Caki2 (cell line): ENCODE data around the gene HID1. TPM values are rescaled to one million over a fixed set of nuclear protein-coding genes. Genes with fewer than 3 reads are reported as not detected.

Experiments used
- DNase-seq: peaks from one replicate; pipeline ENCODE4 v3.0.0-alpha.2; 2015; ENCODE audit warnings: low read depth
- in situ Hi-C: cut with HindIII; loops from 2 replicates; pipeline ENCODE4 v1.10.0; 2016; ENCODE audit warnings: low sequenced_read_pairs, low pct_unique_long_range_greater_than_20kb, mixed read lengths
- total RNA-seq: library from RNA; depleted of rRNA; stranded (reverse); fragments of >200 nt; shearing (Covaris generic); gene quantifications from 2 replicates; pipeline ENCODE4 v1.2.3, GENCODE V29; 2014; ENCODE audit warnings: low replicate concordance

Gene HID1
- total RNA-seq, 1 experiment from 2014 or later, result 0.10 TPM

DNA sequence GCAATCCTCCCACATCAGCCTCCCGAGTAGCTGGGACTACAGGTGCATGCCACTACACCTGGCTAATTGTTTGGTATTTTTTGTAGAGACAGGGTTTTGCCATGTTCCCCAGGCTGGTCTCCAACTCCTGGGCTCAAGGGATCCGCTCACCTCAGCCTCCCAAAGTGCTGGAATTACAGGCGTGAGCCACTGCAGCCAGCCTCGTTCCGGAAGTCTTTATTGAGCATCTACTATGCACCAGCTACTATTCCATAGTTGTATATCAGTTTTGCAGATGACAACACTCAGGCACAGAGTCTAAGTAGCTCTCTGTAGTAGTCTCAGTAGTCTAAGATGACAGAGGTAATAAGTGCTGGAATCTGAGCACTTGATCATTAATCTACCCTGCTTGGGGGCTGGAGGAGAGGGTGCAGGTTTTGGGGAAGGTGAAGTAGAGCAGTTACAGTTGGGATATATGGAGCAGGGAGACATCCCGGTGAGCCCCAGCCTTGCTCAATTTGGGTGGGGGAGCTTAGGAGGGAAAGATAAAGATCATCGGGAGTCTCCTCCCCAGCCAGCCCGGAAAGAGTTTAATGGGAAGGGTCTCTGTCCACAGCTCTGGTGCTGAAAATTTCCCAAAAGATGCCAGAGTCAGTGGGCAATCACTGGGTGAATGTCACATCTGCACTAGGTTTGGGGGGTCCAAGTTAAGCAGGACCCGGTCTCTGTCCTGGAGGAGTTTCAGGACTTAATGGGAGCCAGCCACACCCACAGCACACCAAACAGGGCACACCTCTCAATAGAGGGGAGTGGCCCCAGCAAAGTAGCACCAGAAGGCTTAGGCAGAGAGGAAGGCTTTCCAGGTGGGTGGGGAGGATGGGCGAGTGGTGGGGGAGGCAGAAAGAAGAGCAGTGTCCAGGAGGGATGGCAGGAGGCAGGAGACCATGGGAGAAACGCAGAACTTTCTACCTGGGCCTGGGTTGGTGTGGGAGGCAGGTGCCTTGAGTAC, 35.2 kb downstream of the HID1 start:
- DNase-seq, result no peak
- in situ Hi-C loops, result no loop called here

DNA sequence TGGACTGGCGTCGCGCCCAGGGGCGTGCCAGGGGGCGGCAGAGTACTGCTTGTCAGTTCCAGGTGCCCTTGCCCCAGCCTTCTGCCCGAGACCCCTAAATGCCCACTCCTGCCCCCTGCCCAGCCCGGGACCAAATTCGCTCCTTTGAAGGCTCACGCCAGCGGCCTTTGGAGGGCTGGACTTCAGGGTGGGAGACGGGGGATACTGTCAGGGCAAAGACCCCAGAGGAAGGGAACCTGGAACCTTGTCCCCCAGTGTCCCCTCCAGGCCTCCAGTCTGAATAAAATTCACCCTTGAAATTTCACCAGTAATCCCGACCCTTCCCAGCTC, 36.1 kb downstream of the HID1 start:
- in situ Hi-C loops, result no loop called here
- DNase-seq, result no peak

DNA sequence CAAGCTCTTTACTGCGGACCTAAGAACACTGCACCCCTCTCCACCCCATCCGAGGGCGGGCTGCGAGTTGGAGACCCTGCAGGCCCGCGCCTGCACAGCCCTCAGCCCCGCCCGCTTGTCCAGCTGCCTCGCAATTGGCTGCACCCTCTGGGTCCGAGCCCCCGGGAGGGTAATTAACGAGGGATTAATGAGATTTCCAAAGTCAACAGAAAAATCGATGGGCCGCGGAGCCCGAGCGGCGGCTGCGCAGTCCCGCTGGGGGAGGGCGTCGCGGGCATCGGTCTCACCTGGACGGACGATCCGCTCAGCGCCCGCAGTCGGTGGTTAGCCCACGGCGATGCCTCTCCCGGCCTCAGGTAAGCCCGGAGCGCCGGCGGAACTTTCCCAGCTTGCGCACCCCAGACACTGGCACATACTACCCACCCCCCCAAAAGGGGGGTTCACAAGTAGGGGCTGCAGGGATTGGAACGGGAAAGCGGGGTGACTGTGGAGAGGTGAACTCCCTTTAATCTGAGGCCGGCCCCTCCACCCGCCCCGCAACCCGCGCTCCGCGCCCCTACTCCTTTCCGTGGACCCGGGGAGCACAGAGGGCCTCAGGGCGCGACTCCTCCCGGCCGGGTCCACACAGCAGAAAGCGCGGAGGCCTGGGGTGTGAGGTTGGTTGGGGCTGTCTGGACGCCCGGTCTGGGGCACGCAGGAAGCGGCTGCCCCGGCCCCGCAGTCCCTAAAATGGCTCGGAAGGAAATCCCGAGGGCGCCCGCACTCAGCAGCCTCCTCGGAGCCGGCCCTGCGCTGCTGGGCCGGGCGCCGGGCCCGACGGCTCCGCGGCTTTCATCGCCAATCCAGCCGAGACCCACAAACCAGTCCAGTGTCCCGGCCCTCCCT, 36.7 kb downstream of the HID1 start, which contains the start of gene OTOP3:
TSS of gene OTOP3 (plus strand) at position 314 of the 885 bp plus-strand sequence. CDS start at position 338, 24 bp downstream.
- in situ Hi-C loops, result no loop called here
- DNase-seq, result no peak

DNA sequence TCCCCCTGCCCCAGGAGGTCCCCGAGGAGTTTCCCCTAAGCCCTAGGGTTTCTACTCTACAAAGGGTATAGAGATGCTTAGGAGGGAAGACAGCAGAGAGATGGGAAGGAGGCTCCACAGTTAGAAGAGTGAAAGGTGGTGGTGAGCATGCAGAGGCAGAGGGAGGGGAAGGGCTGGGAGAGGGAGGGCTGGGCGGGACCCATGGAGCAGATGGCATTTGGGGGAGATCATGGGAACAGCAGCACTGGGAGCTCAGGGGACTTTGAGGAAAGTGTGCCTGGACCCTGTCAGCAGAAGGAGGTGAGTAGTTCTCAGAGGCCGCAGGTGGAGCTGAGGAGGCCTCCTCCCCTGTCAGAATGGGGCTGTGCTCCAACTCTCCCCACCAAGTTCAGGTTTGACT, 37.5 kb downstream of the HID1 start:
- in situ Hi-C loops, result no loop called here

DNA sequence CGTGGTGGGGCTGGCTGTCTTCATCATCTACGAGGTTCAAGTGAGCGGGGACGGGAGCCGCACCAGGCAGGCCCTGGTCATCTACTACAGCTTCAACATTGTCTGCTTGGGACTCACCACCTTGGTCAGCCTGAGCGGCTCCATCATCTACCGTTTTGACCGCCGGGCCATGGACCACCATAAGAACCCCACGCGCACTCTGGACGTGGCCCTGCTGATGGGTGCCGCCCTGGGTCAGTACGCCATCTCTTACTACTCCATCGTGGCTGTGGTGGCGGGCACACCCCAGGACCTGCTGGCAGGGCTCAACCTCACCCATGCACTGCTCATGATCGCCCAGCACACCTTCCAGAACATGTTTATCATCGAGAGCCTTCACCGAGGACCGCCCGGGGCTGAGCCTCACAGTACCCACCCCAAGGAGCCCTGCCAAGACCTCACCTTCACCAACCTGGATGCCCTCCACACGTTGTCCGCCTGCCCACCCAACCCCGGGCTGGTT, 42.0 kb downstream of the HID1 start:
- DNase-seq, result no peak

More for the DNA sequence above, 37.5 kb downstream of the HID1 start:
- no peak for DNase-seq

DNA sequence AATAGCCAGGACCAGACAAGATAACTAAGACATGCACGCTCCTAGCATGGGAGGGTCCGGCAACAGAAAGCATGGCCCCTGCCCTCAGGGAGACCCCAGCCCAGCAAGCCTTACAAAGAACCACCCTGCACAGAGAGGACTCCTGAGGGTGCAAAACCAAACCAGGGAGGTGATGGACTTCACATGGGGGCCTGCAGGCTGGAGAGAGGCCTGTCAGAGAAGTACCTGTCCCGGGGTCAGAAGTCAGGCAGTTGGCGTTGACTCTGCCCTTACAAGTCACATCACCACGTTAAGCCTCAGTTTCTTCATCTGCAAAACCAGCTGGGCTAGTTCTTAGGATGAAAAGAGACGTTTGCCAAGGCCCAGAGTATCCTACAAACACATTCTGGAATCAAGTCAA, 43.8 kb downstream of the HID1 start:
- DNase-seq, result no peak
- in situ Hi-C loops, result no loop called here

More for the DNA sequence above, 42.0 kb downstream of the HID1 start:
- in situ Hi-C loops, result no loop called here

DNA sequence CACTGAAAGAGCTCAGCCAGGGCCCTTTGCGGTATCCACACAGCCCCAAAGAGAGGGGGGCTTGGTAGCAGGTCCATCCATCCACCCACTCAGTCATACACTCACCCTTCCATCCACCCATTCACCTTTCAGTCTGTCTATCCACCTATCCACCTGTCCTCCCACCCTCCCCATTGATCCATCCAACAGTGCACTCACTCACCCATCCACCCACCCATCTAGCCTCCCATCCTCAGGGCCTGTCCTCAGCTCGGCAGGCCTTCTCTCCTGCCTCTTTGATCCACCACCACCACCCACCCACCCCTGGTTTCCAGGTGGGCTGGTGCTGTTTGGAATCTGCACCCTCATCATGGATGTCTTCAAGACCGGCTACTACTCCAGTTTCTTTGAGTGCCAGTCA, 47.3 kb downstream of the HID1 start:
- no peak for DNase-seq
- in situ Hi-C loops, result no loop called here

DNA sequence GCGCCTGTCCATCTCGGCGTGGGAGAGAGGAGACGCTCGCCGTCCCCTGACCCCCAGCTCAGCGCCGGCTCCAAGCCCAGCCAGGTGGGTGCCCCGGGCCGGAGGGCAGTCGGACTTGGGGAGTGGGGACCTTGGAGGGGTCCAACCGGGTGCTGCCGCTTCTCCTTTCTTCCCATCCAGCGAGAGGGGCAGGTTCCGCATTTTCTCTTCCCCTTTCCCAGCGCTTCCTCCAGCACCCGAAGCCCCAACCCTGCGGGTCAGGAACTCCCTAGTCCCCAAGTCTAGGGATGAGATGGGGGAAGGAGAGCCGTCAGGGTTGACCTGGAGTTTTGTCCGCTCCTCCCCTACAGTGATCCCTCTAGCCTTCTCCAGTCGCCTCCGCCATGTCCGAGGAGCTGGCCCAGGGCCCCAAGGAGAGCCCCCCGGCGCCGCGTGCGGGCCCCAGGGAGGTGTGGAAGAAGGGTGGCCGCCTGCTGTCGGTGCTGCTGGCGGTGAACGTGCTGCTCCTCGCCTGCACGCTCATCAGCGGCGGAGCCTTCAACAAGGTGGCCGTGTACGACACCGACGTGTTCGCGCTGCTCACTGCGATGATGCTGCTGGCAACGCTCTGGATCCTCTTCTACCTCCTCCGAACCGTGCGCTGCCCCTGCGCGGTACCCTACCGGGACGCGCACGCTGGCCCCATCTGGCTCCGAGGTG, 48.2 kb downstream of the HID1 start, which contains the start of gene OTOP2:
TSS of gene OTOP2 (plus strand) at position 24 of the 699 bp plus-strand sequence. CDS start at position 384, 360 bp downstream.
- in situ Hi-C loops, result no loop called here
- DNase-seq, result no peak

DNA sequence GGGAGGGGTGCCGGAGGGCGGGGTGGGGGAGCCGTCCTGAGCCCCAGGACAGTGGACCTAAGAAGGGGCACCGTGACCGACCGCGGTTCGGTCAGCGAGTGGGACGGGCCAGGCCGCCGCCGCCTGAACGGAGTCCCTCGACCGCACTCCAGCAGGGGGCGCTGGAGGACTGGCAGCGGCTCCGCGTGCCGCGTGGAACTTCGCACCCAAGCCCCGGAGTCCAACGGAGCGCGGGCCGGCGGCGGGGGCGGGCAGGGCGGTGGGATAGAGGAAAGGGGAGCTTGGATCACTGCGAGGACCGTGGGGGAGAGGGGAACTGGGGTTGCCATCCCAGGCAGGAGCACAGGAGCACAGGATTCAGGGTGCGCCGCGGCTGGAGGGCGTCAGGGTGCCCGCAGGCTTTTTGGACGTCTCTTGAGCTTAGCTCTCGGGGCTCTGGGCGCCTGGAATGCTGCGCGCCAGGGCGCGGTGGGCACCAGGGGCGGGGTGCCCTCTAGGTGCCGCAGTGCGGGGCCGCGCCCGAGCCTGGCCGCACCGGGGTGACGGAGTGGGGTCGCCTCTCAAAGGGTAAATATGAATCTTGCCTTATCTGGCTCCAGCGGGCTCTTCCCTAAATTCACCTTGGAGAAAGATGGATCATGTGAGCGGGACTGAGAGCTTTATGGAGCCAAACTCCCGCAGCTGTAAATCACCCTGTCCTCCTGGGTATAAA, 48.9 kb downstream of the HID1 start:
- in situ Hi-C loops, result no loop called here
- no peak for DNase-seq

DNA sequence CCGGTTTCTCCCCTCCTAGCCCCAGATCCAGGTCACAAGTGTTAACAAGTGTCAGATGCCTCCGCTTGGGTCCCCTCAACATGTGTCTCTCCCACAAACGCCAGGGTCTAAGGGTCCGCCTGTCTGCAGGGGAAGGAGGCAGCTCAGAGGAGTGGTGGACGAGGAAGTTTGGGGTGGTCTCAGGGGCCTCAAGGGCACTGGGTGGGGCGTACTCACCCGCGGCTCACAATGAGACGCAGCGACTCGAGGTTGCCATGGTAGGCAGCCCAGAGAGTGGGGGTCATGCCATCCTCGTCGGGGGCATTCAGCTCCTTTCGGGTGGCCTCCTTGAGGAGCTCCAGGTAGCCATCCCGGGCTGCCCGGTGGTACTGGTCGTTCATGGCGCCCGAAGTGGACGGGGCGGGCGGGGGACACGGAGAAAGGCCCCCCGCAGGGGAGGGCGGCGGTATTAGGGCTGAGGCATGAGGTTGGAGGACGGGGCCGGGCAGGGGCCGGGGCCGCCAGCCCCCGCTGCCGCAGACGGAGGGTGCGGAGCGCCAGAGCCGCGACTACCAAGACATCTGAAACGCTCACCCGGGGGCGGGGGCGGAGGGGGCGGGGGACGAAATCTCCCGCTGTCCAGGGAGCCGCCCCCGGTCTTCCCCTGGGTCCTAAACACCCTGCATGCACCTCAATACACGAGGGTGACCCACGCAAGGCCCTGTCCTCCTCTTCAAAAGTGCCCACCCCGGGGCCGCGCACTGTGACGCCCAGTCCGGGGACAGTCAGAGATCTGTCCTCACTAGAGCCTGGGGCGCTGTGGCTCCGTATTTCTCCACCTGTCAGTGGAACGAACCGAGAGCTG, 49.6 kb downstream of the HID1 start, which contains the start of gene USH1G:
TSS of gene USH1G (minus strand) at position 562 of the 844 bp plus-strand sequence. CDS start at position 380, 182 bp downstream.
- DNase-seq, result peak; percentile 19
- in situ Hi-C loops, result no loop called here

DNA sequence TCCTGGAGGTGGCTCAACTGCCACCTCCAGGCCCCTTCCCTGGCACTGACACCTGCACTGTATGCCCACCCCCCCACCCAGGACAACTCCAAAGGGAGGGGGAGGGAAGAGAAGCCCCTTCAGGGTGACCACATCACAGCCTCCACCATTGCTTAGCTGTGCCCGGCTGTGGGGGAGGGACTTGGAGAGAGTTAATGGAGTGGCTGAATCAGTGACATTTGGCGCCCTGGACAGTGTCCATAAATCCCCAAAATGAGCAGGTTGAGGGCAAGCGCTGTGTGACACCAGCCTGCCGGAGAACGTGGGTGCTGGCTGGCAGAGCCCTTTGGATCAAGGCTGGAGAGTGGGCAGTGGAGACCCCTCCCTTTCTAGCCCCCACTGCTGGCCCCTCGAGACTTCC, 50.4 kb downstream of the HID1 start:
- in situ Hi-C loops, result no loop called here

DNA sequence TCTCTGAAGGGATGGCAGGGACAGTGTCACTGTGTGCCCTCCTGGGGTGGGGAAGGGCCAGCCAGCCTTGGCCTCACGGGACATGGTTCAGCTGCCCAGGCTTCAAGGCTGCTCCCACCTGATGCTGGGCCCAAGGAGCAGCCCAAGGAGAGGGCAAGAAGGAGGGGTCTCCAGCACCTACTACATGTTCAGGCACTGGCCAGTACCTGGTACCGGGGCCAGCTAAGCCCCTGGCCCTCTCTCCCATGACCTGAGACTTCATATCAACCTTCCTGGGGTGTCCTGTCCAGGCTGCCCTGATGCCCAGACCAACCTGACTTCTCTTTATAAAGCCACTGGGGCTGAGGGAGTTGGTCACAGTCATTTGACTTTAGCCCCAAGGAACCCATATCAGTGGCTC, 50.8 kb downstream of the HID1 start:
- no peak for DNase-seq
- in situ Hi-C loops, result no loop called here

More for the DNA sequence above, 50.4 kb downstream of the HID1 start:
- no peak for DNase-seq

DNA sequence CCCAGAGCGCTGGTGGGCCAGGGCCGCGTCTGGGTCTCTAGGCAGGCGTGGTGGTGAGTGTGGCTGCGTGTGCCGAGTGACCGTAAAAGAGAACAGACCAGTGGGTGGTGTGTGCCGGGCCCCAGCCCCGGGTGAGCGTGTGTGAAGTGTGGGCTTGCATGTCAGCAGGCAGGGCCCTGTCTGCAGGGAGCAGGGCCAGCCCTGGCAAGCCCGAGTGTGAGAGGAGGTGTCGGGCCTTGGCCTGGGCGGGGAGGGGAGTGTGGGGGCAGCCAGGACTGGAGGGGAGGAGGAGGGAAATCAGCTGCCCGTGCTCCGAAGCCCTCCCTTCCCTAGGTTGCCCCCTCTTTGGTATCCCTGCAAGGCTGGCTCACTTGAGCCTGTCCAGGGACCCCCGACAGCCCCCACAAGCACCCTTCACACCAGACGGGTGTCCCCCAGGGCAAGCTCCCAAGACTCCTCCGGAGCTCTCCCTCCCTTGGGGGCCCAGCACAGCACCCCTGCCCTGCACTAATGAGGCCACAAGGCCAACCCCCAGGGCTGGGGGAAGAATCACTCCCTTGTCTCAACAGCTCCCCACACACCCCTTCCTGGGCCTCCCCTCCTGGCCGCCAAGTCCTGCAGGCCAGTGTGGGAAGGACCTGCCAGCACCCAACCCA, 51.4 kb downstream of the HID1 start:
- no peak for DNase-seq
- in situ Hi-C loops, result no loop called here

DNA sequence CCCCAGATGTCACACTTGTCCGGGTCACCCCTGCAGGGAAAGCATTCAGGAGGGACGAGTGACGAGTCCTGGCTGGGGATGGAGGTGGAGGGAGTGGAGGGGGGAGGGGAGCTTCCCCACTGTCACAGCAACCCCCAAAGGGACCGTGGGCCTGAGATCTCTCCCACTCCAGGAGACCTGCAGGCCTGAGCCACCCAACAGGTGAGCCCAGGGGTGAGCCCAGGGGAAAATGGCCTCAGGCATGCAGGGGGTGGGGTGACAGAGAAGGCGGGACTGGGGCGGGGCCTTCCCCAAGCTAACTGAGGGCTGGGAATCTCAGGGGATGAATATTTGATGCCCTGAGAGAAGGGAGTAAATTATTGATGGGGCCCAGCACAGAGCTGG, 51.9 kb downstream of the HID1 start:
- no peak for DNase-seq
- in situ Hi-C loops, result no loop called here

DNA sequence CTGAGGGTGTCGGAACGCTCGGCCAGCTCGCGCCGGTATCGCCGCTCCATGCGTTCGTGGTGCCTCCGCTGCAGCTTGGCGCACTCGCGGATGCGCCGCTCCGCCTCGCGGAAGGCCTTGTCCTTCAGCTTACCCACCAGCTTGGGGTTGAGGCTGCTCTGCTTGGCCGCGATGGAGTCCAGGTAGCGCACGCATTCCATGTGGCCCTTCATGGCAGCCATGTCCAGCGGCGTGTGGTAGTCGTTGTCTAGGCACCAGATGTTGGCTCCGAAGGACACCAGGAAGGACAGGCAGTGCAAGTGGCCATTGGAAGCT, 52.3 kb downstream of the HID1 start:
- in situ Hi-C loops, result no loop called here
- no peak for DNase-seq
